UCSD-AML1 (cell line): Measurements from ENCODE around the gene C11orf21.

ENCODE experiments used
- DNase-seq: peaks from one replicate; lab custom pipeline; 2025; ENCODE audit not compliant: unreplicated experiment; lab: John Stamatoyannopoulos, UW

The C11orf21 gene

DNA sequence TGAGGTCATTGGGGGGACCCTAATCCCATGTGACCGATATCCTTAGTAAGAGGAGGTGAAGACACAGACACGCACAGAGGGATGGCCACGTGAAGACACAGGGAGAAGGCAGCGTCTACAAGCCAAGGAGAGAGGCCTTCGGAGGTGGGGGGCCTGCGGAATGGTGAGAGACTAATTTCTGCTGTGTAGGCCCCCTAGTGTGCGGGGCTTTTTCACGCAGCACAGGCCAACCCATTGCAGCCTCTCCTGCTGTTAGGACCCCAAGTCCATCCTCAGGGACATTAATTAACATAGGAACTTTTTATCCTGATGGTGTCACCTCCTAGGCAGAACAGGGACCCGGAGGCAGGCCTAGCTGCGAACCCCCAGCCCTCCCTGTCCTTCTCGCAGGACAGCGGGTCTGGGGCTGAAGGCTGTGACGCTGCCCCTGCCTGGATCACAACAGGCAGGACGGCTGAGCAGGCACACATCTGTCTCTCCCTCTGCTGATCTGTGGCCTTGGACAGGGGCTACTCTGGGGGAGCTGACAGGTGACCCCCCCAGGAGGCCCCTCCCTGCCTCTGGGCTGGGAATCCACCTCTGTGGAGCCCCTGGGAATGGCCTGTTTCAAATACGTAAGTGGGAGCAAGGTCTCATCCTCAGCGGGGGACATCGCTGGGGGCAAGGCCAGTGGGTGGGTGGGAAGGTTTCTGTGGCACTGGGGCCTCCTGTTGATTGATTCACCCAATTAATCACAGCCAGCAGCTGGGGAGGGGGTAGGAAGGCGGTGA lies 39.2 kb downstream of the C11orf21 start:
- DNase-seq: no peak

DNA sequence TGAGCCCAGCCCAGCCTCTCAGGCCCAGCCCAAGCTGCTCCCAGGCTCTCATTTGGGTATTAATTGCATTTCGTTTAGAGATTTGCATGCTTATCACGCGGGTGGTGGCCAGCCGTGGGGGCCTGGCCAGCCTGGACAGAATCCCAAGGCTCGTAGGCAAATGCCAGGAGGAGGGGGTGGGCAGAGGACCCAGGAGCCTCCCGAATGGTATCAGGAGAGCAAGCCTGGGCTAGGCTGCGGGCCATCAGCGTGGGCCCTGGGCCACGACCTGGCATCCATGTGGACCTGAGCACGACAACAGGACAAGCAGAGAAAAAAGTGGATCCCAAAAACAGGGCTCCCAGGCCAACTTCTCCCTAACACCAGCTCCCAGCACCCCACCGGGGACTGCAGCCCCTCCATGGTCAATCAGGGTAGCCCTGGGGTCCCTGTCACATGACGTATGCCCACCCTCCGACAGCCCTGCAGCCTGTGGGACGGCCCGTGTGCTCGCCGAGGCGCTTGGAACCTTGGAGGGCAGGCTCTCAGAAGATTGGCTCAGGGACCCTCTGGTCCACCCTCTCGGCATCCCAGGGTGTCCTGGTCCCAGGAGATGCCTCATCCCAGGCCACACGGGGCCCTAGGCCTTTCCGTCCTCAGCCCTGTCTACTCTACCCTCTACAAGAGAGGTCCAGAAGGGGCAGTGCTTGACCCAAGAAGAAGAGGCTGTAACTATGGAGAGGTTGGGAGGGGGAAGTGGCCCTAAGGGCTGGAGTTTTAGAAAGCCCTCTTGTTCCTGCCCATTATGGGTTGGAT lies 40.1 kb downstream of the C11orf21 start:
- DNase-seq: no peak

DNA sequence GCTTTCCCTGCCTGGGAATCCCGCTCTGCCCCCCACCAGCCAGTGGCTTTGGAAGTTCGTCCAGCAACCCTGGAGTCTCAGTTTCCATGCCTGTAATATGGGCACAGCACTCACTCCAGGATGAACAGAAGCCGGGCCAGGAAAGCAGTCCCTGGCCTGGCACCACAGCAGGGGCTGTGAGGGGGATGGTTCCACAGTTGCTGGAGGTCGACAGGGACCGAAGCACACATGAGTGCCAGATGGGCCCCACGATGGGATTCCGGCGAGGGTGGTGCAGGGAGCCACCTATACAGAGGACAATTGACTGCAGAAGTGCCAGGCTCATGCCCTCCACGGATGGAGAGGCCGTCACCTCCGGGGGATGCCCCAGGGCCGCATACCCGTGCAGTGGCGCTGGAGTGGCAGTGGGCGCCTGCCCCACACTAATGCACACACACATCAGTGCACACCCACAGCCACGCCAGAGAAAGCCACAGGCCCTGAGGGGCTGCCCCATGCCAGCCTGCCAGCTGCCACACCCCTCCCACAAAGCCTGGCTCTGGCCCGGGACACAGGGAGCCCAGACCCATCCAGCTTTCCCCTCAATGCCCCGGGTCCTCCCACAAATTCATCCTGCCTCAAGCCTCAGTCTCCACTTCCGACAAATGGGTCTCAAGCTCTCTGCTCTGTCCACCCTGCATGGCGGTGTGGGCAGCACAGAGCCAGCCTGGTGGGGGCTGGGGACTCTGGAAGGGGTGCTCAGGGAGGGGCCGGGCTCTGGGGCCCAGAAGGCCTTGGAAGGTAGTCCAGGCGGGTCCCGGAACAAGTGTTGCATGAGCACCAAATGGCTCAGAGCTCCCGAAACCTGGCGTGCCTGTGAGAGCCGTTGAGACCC lies 41.0 kb downstream of the C11orf21 start:
- DNase-seq: no peak

DNA sequence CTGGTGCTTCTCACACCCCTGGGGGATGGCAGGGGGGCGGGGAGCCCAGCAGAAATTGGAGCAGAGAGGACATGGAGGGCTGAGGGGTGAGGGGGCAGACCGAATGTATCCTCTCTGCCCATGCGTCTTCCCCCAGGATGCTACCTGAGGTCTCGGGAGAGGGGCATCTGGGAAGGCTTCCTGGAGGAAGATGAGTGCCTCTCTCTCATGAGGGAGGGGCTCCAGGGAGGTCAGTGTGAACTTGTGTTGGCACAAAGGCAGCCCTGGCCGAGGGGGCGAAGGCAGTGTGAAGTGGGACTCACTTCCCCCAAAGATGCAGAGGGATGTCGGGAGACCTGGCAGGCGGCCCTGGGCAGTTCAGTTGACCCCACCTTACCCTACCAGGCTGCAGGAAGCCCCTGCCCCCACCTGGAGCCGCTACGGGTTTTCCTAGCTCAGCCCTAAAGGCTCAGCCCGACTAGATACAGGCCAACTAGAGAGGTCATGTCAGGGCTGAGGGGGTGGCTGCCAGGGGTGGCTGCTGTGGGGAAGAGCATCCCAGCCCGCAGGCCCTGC lies 41.7 kb downstream of the C11orf21 start:
- DNase-seq: no peak

DNA sequence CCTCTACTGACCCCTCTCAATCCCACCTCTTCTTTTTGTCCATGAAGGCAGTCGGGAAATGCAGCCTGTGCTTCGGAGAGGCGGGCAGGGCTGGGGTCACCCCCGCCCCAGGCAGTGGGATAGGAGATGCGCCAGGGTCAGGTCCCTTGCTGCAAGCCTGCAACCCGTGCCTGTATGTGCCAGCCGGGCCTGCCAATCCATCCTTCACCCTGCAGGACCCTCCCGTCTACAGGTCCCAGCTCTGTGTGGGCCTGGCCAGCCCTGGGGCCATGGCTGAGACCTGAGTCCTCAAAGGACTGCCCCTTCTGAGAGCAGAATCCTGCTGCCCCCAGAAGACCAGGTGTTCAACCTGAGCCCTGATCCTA lies 42.3 kb downstream of the C11orf21 start:
- no peak for DNase-seq

DNA sequence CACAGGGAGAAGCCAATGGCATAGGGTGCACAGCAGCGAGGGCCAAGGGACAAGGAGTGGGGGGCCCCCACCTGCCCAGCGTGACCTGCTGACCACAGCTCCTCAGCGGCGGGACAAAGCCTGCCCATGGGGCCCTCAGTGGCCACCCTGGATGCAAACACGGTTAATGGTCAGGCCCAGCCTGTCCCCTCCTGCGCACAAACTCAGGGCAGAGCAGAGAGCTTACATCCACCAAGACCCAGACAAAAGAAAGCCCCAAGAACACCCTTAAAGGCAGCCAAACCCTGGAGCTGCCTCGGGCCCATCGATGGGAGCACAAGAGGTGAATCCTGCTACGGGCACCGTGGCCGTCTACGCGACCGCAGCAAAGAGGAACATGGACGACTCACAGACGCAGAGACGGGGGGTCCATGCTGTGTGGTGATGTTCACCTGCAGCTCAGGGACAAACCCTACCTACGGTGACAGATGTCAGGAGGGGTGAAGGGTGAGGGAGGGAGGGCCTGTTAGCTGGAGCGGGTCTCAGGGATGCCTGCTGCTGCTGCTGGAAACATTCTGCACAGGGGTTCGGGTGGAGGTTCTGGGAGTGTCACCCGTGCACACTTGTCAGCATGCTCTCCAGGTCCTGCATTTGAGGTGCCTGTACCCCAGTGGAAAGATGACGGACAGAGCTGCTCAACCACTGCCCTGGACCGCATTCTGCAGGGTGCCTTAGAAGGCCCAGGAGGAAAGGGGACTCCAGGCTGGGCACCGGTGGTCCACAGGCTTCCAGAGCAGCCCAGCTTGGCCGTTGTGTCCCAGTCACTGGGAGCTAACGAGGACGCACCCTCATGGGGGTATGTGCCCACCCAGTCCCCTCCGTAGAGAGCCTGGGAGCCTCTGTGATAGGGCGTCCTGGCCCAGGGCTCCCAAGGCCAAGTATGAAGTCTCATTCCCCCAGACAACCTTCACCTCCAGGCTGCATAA lies 42.9 kb downstream of the C11orf21 start:
- DNase-seq: no peak

DNA sequence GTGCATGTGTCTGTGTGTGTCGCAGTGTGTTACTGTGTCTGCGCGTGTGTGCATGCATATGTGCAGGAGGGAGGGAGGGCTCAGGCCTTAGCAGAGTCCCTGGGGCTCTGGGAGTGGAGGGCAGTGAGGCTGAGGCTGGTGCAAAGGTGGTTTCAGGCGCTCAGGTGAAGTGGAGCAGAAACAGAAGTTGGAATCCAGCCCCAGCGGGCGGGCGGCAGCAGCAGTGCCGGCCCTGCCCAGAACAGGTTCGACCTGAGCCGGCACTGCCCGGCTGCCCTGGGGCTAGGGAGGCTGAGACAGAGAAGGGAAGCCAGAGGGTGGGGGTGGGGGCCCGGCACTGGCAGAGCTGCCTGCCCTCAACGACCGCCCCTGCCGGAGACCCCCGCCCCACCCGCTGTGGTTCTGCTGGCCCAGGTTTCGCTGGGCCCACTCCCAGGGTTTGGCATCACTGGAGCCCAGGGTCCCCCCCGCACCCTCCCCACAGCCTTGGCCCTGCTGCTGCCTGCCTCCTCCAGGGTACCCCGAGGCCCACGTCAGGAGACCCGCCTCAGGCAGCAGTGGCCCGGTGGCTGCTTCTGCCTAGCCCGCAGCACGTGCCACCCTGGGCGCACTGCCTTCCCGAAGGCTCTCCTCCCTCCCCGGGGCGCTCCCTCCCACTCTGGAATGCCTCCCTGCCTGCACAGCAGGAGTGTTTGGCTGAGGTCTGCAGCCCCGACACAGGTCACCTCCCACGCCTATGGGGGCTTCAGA lies 44.6 kb downstream of the C11orf21 start:
- no peak for DNase-seq

DNA sequence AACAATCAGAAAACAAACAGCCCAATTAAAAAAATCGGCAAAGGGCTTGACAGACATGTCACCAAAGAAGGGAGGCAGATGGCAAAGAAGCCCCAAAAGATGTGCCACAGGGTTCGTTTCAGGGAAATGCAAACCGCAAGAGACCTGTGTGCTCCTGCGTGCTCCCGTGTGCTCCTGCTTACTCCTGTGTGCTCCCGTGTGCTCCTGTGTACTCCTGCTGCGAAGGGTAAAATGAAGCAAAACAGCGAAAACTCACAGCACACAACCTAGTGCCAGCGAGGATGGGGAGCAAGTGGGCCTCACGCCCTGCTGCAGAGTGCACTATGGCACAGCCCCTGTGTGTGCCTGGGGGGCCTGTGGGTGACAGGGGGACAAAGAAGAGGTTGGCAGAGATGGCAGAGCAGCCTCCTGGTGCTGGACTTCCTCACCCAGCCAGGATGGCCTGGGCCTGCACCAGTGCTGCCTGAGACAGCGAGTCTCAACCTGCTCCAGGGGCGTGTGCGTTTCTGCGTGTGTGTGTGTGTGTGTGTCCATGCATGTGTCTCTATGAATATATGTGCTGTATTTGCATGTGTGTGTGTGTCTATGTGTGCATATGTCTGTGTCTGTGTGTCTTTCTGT lies 45.3 kb downstream of the C11orf21 start:
- no peak for DNase-seq

DNA sequence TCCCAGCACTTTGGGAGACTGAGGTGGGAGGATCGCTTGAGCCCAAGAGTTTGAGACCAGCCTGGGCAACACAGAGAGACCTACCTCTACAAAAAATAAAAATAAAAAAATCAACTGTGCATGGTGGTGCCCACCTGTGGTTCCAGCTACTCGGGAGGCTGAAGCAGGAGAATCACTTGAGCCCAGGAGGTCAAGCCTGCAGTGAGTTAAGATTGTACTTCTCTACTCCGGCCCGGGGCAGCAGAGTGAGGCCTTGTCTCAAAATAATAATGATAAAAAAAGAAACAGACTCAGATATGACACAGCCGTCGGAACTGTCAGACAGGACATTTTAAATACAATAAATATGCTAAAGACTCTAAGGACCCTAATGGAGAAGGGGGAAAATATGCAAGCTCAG lies 49.7 kb downstream of the C11orf21 start:
- no peak for DNase-seq

DNA sequence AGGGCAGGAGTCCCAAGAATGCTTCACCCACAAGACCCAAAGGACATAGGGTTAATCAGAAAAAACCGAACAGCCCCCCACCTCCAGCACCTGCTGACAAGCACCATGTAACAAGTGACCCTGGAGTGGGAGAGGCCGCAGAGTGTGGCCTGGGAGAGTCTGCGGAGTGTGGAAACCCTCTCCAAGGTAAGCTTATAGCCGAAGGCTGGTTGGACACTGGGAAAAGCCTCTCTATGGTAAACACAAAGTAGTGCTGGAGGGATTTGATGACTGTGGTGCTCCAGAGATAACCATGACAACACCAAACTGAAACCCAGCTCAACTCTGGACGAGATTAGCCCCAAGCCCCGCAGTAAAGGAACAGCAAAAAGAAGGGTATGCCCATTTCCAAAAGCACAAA lies 50.6 kb downstream of the C11orf21 start:
- DNase-seq: no peak

DNA sequence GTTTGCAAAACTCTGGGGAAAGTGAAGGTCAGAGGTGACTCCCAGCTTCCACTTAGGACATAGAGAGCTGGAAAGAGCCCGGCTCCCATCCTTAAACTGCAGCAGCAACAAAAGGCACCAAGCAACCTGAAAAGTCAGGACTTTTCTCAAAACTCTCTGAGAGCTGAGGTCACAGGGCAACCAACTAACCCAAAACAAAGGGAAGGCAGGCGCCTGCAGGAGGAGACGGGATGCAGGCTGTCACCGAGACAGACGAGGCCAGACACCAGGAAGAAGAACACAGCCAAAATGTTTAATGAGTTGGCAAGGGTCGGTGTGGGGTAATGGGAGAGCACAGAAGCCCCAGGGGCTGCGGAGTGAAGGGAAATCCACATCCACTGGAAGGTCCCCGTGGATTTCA lies 51.2 kb downstream of the C11orf21 start:
- no peak for DNase-seq

DNA sequence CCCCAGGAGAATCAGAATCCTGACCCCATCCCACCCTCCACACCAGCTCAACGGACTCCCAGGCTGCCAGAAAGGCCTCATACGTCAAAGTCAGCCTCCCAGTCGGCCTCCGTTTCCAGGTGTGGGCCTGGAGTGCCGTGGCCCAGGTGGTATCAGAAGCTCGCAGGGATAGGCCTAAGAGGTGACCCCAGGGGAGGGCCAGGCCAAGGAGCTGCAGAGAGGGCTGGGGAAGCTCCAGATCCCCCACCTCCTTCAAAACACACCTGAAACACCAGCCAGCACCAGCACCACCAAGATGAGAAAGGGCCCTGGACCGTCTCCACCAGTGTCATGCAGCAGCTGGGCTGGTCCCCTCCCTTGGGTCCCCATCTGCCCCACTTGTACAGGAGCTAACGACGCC lies 51.7 kb downstream of the C11orf21 start:
- DNase-seq: no peak

DNA sequence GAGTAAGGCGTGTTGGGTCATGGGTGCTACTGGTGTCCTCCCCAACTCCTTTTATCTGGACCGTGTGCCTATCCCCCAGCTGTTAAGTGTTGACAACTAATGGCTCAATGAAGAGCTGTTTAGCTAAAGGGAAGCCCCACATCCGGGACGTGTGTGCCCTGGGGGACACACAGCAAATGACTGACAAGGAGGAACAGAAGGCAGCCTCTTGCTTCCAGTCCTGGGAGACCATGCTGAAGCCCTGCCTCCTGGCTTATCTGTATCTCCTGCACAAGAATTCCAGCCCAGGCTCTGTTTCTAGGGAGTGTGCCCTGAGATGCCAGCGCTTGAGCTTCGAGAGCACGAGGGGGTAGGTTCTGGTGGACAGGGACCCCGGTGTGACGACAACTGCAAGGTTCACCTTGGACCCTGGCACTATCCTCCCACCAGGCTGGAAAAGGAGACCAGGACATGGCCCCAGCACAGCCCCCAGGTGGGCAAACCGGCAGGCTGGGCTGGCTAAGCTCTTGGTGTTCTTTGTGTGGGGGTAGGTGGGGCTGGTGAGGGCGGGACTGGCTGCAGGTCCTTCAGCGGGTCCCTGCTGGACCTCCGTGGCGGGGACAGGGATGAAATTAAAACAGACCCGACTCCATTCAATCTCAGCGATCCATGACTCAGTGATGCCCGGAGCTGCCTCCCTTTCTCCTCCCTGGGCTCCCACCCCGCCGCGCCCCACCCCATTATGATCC lies 52.4 kb downstream of the C11orf21 start:
- no peak for DNase-seq

DNA sequence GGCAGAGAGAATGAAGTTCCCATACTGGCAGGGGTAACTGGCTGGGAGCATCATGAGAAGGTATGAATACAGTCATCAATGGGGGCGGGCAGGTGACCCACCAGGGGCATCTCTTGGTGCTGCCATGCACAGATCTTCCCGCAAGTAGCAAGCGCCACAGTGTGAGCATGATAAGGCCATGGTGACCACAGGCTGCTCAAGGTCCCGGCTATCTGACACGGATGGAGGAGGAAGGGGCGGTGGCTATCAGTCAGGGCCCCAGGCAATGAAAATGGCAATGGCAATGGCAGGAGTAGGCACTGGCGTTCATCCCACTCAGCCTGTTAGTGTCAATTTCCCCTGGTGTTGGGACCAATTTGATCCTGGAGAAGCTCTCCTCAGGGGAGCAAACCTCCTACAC lies 53.0 kb downstream of the C11orf21 start:
- no peak for DNase-seq

DNA sequence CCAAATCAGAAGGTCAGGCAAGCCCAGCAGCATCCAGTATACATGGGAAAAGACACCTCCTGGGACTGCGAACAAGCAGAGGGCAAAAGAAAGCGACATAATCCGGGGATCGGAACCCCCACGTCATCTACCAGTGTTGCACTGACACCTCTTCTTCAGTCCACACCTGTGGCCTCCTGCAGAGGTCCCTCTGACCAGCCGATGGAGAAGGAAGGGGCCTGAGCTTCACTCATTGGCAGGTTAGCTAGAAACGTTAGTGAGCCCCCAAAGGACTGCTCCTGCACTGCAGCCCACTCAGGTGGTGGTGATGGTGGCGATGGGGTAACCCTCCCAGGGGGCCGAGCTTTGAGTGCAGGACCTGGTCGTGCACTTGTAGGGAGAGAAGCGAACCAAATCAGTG lies 53.5 kb downstream of the C11orf21 start:
- DNase-seq: no peak

DNA sequence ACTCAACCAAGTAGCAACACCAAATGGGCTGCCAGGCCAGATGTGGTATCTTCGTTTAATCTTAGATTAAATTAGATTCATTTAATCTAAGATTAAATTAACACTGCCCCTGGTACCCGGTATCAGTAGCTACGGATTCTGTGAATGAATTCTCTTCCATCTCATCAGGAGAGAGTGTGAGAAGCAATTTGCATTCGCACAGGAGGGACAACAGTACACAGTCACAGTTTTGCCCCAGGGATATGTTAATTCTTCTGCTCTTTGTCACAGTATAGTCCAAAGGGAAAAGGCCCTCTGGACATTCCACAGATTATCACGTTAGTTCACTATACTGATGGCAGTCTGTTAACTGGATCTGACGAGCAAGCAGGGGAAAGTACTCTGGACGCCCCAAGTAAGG lies 54.2 kb downstream of the C11orf21 start:
- no peak for DNase-seq
